ENCODE results near the gene PHPT1. TPM values are rescaled to one million over a fixed set of nuclear protein-coding genes. Genes with fewer than 3 reads are reported as not detected.

The PHPT1 gene
- total and polyA plus RNA-seq, 2 experiments from 2014 or later = 86.2 to 437 TPM

DNA sequence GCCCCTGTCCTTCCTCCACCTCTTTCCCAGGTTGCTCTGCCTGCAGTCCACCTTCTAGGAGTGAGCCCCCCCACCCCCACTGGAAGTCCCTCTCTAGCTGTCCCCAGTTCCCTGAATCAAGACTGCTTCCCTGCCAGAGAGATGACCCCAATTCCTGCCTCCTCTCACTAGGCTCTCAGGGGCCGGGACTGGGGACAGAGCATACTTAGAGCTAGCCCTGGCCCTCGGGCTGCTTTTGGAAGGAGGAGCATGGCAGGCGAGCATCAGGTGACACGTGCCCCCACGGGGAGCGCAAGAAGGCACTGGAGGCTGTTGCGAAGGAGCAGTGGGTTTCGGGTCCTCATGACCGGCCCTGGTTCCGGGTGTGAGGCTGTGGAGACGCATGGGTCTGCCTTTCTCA lies 46.8 kb downstream of the PHPT1 start (continued):
- TF ChIP-seq, protein P1, sequence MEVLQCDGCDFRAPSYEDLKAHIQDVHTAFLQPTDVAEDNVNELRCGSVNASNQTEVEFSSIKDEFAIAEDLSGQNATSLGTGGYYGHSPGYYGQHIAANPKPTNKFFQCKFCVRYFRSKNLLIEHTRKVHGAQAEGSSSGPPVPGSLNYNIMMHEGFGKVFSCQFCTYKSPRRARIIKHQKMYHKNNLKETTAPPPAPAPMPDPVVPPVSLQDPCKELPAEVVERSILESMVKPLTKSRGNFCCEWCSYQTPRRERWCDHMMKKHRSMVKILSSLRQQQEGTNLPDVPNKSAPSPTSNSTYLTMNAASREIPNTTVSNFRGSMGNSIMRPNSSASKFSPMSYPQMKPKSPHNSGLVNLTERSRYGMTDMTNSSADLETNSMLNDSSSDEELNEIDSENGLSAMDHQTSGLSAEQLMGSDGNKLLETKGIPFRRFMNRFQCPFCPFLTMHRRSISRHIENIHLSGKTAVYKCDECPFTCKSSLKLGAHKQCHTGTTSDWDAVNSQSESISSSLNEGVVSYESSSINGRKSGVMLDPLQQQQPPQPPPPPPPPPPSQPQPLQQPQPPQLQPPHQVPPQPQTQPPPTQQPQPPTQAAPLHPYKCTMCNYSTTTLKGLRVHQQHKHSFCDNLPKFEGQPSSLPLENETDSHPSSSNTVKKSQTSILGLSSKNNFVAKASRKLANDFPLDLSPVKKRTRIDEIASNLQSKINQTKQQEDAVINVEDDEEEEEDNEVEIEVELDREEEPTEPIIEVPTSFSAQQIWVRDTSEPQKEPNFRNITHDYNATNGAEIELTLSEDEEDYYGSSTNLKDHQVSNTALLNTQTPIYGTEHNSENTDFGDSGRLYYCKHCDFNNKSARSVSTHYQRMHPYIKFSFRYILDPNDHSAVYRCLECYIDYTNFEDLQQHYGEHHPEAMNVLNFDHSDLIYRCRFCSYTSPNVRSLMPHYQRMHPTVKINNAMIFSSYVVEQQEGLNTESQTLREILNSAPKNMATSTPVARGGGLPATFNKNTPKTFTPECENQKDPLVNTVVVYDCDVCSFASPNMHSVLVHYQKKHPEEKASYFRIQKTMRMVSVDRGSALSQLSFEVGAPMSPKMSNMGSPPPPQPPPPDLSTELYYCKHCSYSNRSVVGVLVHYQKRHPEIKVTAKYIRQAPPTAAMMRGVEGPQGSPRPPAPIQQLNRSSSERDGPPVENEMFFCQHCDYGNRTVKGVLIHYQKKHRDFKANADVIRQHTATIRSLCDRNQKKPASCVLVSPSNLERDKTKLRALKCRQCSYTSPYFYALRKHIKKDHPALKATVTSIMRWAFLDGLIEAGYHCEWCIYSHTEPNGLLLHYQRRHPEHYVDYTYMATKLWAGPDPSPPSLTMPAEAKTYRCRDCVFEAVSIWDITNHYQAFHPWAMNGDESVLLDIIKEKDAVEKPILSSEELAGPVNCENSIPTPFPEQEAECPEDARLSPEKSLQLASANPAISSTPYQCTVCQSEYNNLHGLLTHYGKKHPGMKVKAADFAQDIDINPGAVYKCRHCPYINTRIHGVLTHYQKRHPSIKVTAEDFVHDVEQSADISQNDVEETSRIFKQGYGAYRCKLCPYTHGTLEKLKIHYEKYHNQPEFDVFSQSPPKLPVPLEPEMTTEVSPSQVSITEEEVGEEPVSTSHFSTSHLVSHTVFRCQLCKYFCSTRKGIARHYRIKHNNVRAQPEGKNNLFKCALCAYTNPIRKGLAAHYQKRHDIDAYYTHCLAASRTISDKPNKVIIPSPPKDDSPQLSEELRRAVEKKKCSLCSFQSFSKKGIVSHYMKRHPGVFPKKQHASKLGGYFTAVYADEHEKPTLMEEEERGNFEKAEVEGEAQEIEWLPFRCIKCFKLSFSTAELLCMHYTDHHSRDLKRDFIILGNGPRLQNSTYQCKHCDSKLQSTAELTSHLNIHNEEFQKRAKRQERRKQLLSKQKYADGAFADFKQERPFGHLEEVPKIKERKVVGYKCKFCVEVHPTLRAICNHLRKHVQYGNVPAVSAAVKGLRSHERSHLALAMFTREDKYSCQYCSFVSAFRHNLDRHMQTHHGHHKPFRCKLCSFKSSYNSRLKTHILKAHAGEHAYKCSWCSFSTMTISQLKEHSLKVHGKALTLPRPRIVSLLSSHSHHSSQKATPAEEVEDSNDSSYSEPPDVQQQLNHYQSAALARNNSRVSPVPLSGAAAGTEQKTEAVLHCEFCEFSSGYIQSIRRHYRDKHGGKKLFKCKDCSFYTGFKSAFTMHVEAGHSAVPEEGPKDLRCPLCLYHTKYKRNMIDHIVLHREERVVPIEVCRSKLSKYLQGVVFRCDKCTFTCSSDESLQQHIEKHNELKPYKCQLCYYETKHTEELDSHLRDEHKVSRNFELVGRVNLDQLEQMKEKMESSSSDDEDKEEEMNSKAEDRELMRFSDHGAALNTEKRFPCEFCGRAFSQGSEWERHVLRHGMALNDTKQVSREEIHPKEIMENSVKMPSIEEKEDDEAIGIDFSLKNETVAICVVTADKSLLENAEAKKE (CRISPR knock-in tag; IDR thresholded peaks at IDR 0.05) = no peak
- TF ChIP-seq ZNF114 (CRISPR knock-in tag; IDR thresholded peaks at IDR 0.05) (no peak), POLR2AphosphoS5 (IDR thresholded peaks at IDR 0.05; ENCODE audit: low read depth) (no peak), CREB1 (CRISPR knock-in tag; IDR thresholded peaks at IDR 0.05; ENCODE audit: low read depth) (no peak), EZH2 (IDR thresholded peaks at IDR 0.05; ENCODE audit: low read depth, unreplicated experiment) (no peak)

DNA sequence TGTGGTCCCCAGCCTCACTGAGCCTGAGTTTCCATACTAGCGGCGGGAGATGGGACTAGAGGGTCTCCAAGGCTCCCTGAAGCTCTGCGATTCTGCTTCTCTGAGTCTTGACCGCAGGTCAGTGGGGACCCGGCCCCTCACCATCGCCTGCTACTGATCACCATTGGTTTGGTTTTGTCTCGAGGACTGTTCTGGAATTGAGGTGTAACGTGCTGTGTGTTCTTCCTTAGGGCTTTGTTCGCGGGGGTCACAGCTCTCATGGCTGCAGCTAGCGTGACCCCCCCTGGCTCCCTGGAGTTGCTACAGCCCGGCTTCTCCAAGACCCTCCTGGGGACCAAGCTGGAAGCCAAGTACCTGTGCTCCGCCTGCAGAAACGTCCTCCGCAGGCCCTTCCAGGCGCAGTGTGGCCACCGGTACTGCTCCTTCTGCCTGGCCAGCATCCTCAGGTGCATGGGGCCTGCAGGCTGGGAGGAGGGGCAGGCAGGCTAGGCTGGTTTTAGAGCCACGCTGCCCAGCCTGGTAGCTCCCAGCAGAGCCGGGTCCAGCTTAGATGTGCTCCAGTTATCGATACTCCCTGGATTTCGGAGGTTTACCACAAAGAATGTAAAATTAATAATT lies 49.4 kb downstream of the PHPT1 start:
- Histone ChIP-seq H4K20me1 (replicated peaks; ENCODE audit: insufficient read depth) (peaks cover 26% of the 10 kb centered on the region), H2AFZ (no peak overlapping the region), H3F3A (replicated peaks; ENCODE audit: low read depth) (0 out of 2 replicates have a peak, but pooled peaks cover 9% of the 10 kb centered on the region), H3K4me2 (no peak overlapping the region), H3K27ac (ENCODE audit: low read depth) (no peak overlapping the region), H3K9me2 (ENCODE audit: insufficient read depth) (no peaks in the 10 kb centered on the region), H3K4me3 (no peak overlapping the region), H3K36me3 (ENCODE audit: insufficient read depth) (peaks cover 21% of the 10 kb centered on the region), H3K4me1 (ENCODE audit: insufficient read depth) (no peaks in the 10 kb centered on the region), H3K27me3 (ENCODE audit: insufficient read depth) (no peaks in the 10 kb centered on the region), H3K79me2 (replicated peaks; ENCODE audit: insufficient read depth) (peaks cover 37% of the 10 kb centered on the region)
- Mint-ChIP-seq H3K27me3 (ENCODE audit: insufficient read depth, low read depth, poor library complexity) (peaks cover 4% of the 10 kb centered on the region), H3K4me3 (no peak overlapping the region), H3K36me3 (ENCODE audit: low read depth) (peaks cover 47% of the 10 kb centered on the region), H3K9me3 (no peaks in the 10 kb centered on the region), H3K4me1 (peaks cover 2% of the 10 kb centered on the region; the same call in 1 of the 3 replicates), H3K27ac (no peak overlapping the region)
- DNase-seq (ENCODE audit: low spot score) = no peak
- ATAC-seq = no peak
- TF ChIP-seq NANOG (IDR thresholded peaks at IDR 0.05; ENCODE audit: borderline replicate concordance) = no peak
- no peak for TF ChIP-seq JUNB (IDR thresholded peaks at IDR 0.05; ENCODE audit: unreplicated experiment)
- TF ChIP-seq STAT1 (IDR thresholded peaks at IDR 0.05; ENCODE audit: unreplicated experiment) = no peak
- TF ChIP-seq EZH2phosphoT487 (IDR thresholded peaks at IDR 0.05; ENCODE audit: unreplicated experiment) = no peak
- TF ChIP-seq, protein P2, sequence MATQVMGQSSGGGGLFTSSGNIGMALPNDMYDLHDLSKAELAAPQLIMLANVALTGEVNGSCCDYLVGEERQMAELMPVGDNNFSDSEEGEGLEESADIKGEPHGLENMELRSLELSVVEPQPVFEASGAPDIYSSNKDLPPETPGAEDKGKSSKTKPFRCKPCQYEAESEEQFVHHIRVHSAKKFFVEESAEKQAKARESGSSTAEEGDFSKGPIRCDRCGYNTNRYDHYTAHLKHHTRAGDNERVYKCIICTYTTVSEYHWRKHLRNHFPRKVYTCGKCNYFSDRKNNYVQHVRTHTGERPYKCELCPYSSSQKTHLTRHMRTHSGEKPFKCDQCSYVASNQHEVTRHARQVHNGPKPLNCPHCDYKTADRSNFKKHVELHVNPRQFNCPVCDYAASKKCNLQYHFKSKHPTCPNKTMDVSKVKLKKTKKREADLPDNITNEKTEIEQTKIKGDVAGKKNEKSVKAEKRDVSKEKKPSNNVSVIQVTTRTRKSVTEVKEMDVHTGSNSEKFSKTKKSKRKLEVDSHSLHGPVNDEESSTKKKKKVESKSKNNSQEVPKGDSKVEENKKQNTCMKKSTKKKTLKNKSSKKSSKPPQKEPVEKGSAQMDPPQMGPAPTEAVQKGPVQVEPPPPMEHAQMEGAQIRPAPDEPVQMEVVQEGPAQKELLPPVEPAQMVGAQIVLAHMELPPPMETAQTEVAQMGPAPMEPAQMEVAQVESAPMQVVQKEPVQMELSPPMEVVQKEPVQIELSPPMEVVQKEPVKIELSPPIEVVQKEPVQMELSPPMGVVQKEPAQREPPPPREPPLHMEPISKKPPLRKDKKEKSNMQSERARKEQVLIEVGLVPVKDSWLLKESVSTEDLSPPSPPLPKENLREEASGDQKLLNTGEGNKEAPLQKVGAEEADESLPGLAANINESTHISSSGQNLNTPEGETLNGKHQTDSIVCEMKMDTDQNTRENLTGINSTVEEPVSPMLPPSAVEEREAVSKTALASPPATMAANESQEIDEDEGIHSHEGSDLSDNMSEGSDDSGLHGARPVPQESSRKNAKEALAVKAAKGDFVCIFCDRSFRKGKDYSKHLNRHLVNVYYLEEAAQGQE (IDR thresholded peaks at IDR 0.05; ENCODE audit: unreplicated experiment) = no peak
- TF ChIP-seq, protein P3, sequence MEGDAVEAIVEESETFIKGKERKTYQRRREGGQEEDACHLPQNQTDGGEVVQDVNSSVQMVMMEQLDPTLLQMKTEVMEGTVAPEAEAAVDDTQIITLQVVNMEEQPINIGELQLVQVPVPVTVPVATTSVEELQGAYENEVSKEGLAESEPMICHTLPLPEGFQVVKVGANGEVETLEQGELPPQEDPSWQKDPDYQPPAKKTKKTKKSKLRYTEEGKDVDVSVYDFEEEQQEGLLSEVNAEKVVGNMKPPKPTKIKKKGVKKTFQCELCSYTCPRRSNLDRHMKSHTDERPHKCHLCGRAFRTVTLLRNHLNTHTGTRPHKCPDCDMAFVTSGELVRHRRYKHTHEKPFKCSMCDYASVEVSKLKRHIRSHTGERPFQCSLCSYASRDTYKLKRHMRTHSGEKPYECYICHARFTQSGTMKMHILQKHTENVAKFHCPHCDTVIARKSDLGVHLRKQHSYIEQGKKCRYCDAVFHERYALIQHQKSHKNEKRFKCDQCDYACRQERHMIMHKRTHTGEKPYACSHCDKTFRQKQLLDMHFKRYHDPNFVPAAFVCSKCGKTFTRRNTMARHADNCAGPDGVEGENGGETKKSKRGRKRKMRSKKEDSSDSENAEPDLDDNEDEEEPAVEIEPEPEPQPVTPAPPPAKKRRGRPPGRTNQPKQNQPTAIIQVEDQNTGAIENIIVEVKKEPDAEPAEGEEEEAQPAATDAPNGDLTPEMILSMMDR (conservative IDR thresholded peaks at IDR 0.05; ENCODE audit: low read depth in 2 of 2) = no peak
- TF ChIP-seq POLR2AphosphoS5 (IDR thresholded peaks at IDR 0.05; ENCODE audit: low read depth) = no peak
- no peak for TF ChIP-seq EZH2 (IDR thresholded peaks at IDR 0.05; ENCODE audit: low read depth, unreplicated experiment)
- TF ChIP-seq, protein P4, sequence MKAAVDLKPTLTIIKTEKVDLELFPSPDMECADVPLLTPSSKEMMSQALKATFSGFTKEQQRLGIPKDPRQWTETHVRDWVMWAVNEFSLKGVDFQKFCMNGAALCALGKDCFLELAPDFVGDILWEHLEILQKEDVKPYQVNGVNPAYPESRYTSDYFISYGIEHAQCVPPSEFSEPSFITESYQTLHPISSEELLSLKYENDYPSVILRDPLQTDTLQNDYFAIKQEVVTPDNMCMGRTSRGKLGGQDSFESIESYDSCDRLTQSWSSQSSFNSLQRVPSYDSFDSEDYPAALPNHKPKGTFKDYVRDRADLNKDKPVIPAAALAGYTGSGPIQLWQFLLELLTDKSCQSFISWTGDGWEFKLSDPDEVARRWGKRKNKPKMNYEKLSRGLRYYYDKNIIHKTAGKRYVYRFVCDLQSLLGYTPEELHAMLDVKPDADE (IDR thresholded peaks at IDR 0.05) = no peak

Data from GM23338 (cell line).